Esophagus muscularis mucosa (tissue), 3 donors: ENCODE measurements around the gene EFEMP2.

ENCODE experiments used
- CTCF ChIP-seq, 3 experiments: fragments of 200-600 bp in 2 of 3; fragments of 450-650 bp in 1 of 3; sonication (generic) in 2 of 3; IDR thresholded peaks; one replicate each; pipeline ENCODE4 v1.5.1; 2017 to 2019; ENCODE audit warnings: antibody characterized with exemption in 3 of 3, mild to moderate bottlenecking in 2 of 3, moderate library complexity in 1 of 3
- POLR2A ChIP-seq: fragments of 450-650 bp; IDR thresholded peaks from one replicate; pipeline ENCODE4 v1.6.1; 2017; ENCODE audit warnings: antibody characterized with exemption, moderate library complexity, mild to moderate bottlenecking, low read depth

DNA sequence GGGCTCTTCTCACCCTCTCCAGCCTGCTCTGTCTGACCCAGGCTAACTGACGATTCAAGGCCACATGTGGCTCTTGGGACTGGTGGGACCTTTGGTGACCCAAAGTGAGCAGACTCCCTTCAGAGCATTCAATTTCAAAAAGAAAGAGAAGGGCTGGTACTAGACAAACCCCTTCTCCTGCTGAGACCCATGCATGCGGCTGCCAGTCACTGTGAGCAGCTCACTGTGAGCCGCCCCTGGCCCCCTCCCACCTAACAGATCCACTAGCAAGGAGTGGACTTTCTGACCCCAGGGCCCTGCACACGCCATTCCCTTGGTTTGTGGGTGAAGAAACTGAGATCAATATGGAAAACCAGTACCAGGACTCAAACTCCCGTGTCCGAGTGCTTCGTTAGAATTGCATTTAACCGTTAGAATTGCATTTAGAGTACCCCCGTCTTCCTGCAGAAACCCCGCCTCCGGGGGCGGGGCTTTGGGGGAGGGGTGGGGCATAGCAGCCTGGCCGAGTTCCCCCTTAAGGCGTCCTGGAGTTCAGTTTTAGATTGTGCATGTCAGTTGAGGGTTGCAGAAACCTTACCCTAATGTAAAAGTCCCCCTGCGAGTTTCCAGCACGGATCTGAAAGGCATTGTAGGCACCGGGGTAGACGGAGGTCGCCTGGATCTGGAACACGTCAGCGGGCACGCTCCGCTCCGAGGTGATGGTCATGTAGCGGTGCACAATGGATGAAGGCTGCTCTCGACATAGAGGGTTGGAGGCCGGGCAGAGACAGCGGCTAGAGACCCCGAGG is 5.1 kb downstream of the EFEMP2 start:
- TF ChIP-seq POLR2A (no peak), CTCF (IDR thresholded peaks at IDR 0.05) (no peak)
